ENCODE data around the gene PTPN6.
A peak's percentile ranks its signal among the peaks of the same experiment; 100 is the strongest.

Gene PTPN6

GRCh38 chr12:6970096-6970527 lies 19.0 kb downstream of the PTPN6 start:
- TF ChIP-seq CTCF (IDR thresholded peaks at IDR 0.05; ENCODE audit: borderline replicate concordance, insufficient read depth, low read depth, low read length), result no peak
- H3K4me3 ChIP-seq (ENCODE audit: low read depth, low read length), result peak overlapping the region; percentile 73

- no peak overlapping the region for H3K4me3 ChIP-seq (ENCODE audit: low read depth, low read length)
- no peak for TF ChIP-seq CTCF (IDR thresholded peaks at IDR 0.05; ENCODE audit: borderline replicate concordance, insufficient read depth, low read depth, low read length)
Observed at GRCh38 chr12:6974180-6974579, 23.0 kb downstream of the PTPN6 start.

- no peak for TF ChIP-seq CTCF (IDR thresholded peaks at IDR 0.05; ENCODE audit: borderline replicate concordance, insufficient read depth, low read depth, low read length)
- no peak overlapping the region for H3K4me3 ChIP-seq (ENCODE audit: low read depth, low read length)
Observed at GRCh38 chr12:6975297-6976032, 24.3 kb downstream of the PTPN6 start.

GRCh38 chr12:6977653-6978052 lies 26.5 kb downstream of the PTPN6 start:
- H3K4me3 ChIP-seq (ENCODE audit: low read depth, low read length), result no peak overlapping the region
- TF ChIP-seq CTCF (IDR thresholded peaks at IDR 0.05; ENCODE audit: borderline replicate concordance, insufficient read depth, low read depth, low read length), result no peak

GRCh38 chr12:6978188-6978587 lies 27.0 kb downstream of the PTPN6 start:
- no peak for TF ChIP-seq CTCF (IDR thresholded peaks at IDR 0.05; ENCODE audit: borderline replicate concordance, insufficient read depth, low read depth, low read length)
- no peak overlapping the region for H3K4me3 ChIP-seq (ENCODE audit: low read depth, low read length)

GRCh38 chr12:6978611-6979011 lies 27.5 kb downstream of the PTPN6 start:
- no peak for TF ChIP-seq CTCF (IDR thresholded peaks at IDR 0.05; ENCODE audit: borderline replicate concordance, insufficient read depth, low read depth, low read length)
- no peak overlapping the region for H3K4me3 ChIP-seq (ENCODE audit: low read depth, low read length)

- no peak for TF ChIP-seq CTCF (IDR thresholded peaks at IDR 0.05; ENCODE audit: borderline replicate concordance, insufficient read depth, low read depth, low read length)
- H3K4me3 ChIP-seq (ENCODE audit: low read depth, low read length), result no peak overlapping the region
Observed at GRCh38 chr12:6979021-6979420, 27.9 kb downstream of the PTPN6 start.
